LNCaP clone FGC (cell line): Measurements from ENCODE around the gene SASH3.

Experiments
- DNase-seq: peaks from one replicate; pipeline ENCODE4 v3.0.0-alpha.2; 2011; ENCODE audit warnings: low read depth
- H3K4me3 ChIP-seq: 2 replicates; pipeline ENCODE4 v1.5.1; 2011; ENCODE audit warnings: mild to moderate bottlenecking, low read depth, low read length, control low read depth
- TF ChIP-seq, protein P1 (sequence below): IDR thresholded peaks from 2 replicates; pipeline ENCODE4 v1.5.1; 2012; ENCODE audit warnings: mild to moderate bottlenecking; ENCODE audit not compliant: control insufficient read depth, insufficient read depth; ENCODE audit errors: extremely low read depth

Gene SASH3

DNA sequence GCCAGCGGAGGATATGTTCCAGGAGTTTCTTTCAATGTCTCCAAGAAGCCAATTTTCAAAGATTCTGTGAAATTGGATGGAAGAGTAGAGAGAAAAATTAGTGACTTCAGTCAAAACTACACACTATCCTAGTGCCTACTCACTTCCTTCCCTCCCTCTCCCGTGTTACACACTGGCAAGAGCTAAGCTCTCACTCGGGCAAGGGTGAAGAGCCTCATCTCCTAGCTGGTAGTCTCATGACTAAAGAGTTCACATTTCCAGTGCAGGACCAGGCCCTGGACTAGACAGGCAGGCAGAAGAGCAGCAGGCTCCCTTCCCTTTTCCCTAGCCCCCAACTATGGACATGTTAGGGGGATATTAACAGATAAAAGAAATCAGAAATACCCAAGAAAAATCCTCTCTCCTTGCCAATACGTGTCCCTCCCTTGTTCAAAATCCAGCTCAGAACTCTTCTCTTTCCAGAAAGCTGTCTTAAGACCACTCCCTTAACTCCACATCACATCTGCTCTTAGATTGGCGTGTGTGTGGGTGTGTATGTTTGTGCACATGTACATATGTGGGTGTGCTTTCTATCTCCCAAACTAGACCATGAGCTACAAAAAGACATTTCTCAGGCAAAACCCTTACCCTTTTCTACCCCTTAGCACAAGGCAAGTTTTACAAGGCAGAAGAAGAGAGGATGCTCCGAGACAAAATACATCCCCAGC is 34.1 kb downstream of the SASH3 start:
- no peak overlapping the region for H3K4me3 ChIP-seq
- TF ChIP-seq, protein P1, sequence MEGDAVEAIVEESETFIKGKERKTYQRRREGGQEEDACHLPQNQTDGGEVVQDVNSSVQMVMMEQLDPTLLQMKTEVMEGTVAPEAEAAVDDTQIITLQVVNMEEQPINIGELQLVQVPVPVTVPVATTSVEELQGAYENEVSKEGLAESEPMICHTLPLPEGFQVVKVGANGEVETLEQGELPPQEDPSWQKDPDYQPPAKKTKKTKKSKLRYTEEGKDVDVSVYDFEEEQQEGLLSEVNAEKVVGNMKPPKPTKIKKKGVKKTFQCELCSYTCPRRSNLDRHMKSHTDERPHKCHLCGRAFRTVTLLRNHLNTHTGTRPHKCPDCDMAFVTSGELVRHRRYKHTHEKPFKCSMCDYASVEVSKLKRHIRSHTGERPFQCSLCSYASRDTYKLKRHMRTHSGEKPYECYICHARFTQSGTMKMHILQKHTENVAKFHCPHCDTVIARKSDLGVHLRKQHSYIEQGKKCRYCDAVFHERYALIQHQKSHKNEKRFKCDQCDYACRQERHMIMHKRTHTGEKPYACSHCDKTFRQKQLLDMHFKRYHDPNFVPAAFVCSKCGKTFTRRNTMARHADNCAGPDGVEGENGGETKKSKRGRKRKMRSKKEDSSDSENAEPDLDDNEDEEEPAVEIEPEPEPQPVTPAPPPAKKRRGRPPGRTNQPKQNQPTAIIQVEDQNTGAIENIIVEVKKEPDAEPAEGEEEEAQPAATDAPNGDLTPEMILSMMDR = no peak
- DNase-seq = no peak

GRCh38 chrX:129818123-129818522 is 38.4 kb downstream of the SASH3 start:
- no peak overlapping the region for H3K4me3 ChIP-seq
- DNase-seq = no peak
- TF ChIP-seq, protein P1 = no peak

DNA sequence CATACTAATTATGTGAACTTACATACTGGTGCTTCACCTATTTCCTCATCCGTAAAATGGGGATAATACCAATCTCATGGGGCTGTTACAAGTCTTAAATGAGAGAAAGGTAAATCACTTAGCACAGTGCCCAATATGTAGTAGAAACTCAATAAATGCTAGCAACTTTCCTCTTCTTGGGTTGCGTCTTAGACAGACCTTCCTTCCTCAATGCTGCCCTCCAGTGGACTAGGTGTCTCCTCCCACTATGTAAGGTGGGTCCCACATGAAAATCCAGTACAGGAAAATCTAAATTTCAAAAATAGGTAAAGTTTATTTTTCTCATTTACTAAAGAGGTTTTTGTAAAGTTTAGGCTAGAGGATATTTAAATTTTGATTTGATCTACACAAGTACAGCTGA is 43.4 kb downstream of the SASH3 start:
- TF ChIP-seq, protein P1 = peak; percentile 42; the same call in 1 of the 2 replicates
- no peak overlapping the region for H3K4me3 ChIP-seq
- no peak for DNase-seq

- no peak for DNase-seq
- no peak overlapping the region for H3K4me3 ChIP-seq
- TF ChIP-seq, protein P1 = no peak
These were observed 43.8 kb downstream of the SASH3 start for GRCh38 chrX:129823522-129823921.

- TF ChIP-seq, protein P1 = no peak
- H3K4me3 ChIP-seq = no peak overlapping the region
- DNase-seq = no peak
These were observed 44.9 kb downstream of the SASH3 start for GRCh38 chrX:129824620-129825019.

DNA sequence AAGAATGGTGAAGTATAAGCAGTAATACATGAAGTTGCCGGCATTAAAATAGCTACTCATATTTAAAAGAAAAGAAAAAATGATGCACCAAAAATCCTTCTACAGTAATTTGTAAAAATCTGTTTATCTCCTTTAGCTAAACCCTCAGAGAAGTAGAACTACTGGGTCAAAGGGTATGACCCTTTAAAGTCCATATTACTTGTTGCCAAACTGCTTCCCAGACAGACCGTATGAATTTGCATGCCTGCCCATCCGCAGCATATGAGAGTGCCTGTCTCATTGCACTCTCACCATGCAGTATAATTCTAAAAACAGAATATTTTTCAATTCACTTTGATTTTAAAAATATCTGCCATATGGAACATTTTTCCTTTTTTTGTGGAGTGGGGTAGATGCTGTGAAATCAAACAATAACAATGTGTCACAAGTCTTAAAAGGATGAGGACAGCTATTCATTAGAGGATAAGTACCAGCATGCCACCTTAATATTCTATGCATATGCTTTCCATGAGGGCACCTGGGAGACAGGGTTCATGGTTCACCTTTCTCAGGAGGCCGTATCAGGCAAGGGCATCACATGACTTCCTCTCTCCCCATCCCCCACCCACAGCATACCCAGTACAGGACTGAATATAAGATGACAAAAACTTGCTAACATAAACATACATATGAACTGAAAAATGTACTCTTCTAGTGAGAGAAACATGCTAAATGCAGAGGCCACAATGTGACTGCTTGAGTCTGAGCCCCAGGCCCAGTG is 46.2 kb downstream of the SASH3 start:
- DNase-seq = no peak
- no peak overlapping the region for H3K4me3 ChIP-seq
- TF ChIP-seq, protein P1 = no peak
